Right kidney (tissue), 1 donor: ENCODE measurements around the gene KLHL33.

ENCODE experiments used
- DNase-seq: peaks from one replicate; pipeline ENCODE4 v3.0.0-alpha.2; 2016

KLHL33 gene

DNA sequence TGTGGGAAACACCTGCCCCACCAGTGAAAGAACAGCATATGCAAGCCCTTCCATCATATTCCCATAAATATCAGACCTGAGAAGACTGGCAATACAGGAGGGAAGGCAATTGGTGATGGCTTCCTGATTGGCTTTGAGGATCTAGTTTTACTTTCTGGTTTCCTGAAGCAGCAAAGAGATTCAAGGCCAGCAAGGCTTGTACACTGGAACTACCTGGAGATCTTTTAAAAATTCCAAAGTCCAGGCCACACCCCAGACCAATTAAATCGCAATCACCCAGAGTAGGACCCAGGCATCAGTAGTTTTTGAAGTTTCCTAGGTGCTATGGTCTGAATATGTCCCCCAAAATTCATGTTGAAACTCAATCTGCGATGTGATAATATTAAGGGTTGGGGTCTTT, 19.7 kb downstream of the KLHL33 start:
- no peak for DNase-seq

DNA sequence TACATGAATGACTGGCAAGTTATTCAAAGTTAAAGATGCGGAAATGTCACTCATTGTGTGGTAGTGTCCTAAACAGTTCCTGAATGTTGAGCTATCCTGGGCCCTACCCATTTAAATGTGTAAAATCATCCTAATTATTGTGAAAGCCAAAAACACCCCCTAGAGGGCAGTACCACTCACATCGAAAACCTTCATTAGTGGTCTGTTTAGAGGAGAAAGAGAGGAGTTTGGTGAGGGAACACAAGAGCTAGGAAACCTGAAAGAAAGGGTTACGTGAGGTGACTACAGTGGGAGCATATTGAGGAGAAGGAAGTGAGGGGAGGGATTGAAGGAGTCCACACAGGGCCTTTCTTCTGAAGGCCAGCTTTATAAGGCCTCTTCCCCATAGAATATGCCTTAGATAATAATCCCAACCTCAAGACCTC, 20.2 kb downstream of the KLHL33 start:
- DNase-seq, result peak; percentile 35

GRCh38 chr14:20413744-20414082, 22.3 kb downstream of the KLHL33 start:
- DNase-seq, result no peak

DNA sequence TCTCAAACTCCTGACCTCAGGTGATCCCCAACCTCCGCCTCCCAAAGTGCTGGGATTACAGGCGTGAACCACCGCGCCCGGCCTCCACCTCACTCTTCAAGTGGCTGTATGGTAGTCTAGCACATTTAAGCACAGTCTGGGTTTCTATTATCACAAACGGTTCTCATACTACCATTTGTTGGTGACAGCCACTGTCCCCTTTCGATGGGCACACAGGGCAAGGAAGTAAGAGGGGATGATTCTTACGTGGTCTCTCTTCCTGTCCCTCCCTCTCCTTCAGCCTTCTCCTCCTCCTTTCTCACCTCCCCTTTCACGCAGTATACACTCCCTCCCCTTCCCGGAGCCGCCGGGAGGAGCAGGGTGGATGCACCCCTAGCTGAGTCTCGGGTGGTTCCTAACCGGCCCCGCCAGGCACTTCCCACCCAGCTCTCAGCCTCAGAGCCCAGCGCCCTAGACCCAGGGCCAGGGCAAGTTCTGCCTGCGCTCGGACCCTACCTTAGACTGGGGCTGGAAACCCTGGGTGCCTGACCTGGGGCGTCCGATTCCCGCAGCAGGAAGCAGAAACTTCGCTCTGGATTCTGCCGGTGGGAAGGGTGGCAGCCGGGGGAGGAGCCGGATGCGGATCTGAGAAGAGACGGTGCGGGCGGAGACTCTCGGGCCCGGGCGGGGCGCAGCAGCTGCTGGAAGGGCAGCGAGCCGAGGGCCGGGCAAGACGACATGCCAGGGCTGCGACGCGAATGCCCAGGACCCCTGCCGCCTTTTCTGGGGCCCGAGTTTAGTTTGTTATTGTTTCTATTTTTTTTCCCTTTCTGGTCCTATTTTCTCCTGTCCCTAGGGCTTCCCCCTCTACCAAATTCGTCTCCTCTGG, 22.9 kb downstream of the KLHL33 start, which contains the start of gene TEP1:
TSS of gene TEP1 (minus strand) at position 626 of the 868 bp plus-strand sequence. CDS start 5,062 bp downstream, outside the sequence.
- peak; percentile 87 for DNase-seq

DNA sequence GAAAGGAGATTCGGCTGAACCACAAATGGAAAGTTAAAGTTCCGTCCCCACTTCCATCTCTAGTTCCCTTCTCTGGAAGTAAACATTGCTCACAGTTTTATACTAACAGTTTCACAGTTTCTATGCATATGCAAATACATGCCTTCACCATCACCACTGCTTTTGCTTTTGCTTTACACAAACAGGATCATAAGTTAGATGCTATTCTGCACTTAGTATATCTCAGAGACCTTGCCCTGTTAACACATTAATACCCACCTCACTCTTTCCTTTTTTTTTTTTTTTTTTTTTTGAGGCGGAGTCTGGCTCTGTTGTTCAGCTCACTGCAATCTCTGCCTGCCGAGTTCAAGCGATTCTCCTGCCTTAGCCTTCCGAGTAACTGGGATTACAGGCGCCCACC, 23.6 kb downstream of the KLHL33 start:
- no peak for DNase-seq

DNA sequence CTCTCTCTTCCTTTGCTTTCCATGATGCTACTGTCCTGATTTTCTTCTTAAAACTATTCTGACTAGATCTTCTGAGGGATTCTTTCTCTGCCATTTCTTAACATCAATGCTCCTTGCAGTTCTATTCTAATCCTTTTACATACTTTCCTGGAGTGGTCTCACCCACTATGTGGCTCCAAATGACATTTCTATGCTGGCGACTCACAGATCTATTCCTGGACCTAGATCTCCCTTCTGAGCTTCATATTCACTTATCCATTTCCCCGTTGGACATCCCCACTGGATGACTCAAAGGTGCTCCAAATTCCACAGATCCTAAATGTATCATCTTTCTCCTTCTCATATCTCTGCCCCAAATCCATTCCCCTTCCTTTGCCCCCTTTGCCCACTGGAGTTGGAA, 26.7 kb downstream of the KLHL33 start:
- DNase-seq, result no peak

GRCh38 chr14:20403521-20403920, 32.4 kb downstream of the KLHL33 start:
- DNase-seq, result no peak

DNA sequence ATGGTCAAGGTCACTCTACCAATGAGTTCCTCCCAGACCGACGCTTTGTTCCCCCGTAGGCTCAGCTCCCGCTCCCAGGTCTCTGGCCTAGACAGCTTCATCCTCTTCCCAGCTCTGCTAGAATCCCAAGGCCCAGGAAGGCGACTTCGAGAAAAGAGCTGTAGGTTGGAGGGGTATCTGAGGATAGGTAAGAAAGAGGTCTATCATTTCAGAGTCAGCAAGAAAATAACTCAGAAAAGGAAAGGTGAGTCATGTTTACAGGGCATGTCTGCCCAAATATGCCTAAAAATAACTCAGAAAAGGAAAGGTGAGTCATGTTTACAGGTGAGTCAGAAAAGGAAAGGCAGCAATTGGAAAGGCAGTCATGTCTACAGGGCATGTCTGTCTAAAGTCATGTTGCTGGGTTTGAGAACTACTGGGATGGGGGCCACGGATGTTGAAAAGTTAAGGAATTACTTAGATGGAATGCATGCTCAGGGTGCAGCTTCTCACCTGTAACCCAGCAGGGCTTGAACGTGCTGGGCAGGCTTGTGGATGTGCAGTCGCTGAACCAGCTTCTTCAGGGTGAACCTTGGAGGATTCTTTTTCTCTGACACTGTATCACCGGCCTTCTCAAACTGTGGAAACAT, 34.9 kb downstream of the KLHL33 start:
- no peak for DNase-seq

GRCh38 chr14:20400589-20400964, 35.4 kb downstream of the KLHL33 start:
- no peak for DNase-seq

GRCh38 chr14:20397511-20397910, 38.5 kb downstream of the KLHL33 start:
- DNase-seq, result no peak

GRCh38 chr14:20391505-20391904, 44.5 kb downstream of the KLHL33 start:
- DNase-seq, result no peak

DNA sequence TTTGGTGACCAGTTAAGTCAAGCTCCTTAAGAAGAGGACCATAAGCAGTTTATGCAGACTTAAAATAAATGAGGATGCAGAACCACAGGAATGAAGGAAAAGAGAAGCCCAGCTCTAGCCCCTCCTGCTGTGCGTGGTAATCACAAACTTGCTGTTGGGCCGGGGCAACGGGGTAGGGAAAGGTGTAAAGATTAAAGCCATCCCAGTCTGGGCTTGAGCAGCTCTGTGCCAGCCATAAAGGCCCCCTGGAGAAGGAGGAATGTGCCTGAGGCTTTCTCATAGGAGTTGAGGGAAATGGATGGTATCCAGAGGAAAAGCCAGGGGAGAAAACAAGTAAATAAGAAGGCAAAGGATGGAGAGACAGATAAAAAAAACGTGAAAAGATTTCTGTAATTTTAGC, 47.8 kb downstream of the KLHL33 start:
- no peak for DNase-seq

GRCh38 chr14:20387576-20387975, 48.4 kb downstream of the KLHL33 start:
- DNase-seq, result no peak

- DNase-seq, result no peak
These were observed 49.6 kb downstream of the KLHL33 start for GRCh38 chr14:20386276-20386855.

- DNase-seq, result no peak
These were observed 51.1 kb downstream of the KLHL33 start for GRCh38 chr14:20384886-20385285.

DNA sequence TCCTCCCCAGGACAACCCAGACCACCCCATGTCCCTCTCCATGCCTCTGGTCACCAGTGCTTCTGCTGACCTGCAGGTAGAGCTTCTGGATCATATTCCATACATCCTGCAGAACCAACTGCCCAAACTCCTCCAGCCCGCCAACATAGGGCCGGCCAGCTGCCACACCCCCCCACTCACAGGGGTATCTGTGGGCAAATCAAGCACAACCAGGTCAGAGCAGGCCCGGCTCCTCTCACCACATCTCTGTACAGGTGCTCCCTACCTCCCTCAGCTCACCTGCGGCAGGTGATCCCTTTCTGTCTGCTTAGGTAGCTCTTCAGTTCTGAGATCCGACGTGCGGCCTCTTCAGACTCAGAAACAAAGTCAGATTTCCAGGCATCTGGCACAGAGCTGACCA, 51.6 kb downstream of the KLHL33 start:
- DNase-seq, result no peak

DNA sequence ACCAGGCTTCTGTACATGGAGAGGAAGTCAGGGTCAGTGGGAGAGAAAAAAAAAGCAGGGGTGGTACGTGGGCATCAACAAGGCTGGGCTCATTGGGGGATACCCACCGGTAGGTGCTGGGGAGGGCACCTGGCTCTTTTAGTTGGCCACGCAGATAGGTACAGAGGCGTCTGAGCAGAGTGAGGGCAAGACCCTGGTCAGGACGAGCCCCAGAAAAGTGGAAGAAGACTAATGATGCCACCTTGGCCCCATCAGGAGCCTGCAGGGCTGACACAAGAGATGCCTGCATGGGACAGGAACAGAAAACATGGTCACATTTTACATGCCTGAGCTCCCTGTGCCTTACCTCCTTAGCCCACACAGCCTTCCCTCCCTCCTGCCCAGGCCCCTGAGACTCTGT, 52.3 kb downstream of the KLHL33 start:
- no peak for DNase-seq

GRCh38 chr14:20383032-20383431, 52.9 kb downstream of the KLHL33 start:
- no peak for DNase-seq

- DNase-seq, result no peak
These were observed 53.4 kb downstream of the KLHL33 start for GRCh38 chr14:20382526-20382925.

- no peak for DNase-seq
These were observed 54.6 kb downstream of the KLHL33 start for GRCh38 chr14:20381341-20381740.

- no peak for DNase-seq
These were observed 55.3 kb downstream of the KLHL33 start for GRCh38 chr14:20380681-20381080.

GRCh38 chr14:20379743-20380142, 56.2 kb downstream of the KLHL33 start:
- DNase-seq, result no peak

DNA sequence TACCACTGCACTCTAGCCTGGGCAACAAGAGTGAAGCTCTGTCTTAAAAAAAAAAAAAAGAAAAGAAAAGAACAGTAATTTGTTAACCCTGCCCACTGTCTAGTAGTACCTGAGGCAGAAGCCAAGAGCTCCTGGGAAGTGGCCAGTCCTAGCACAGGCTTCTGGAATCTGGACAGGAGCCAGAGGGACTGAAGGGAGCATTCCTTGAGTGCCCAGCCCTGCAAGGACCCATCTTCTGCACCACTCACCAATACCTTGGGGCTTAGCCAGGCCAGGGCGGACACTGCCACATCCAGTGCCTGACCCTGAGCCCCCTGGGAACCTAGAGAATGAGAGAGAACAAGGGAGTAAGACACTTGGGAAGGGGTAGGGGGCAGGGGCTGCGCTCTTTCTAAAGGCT, 58.8 kb downstream of the KLHL33 start:
- DNase-seq, result no peak
